Activated CD4-positive, alpha-beta T cell treated with anti-CD3 and anti-CD28 coated beads for 48 hours (primary cell): ENCODE data around the gene ZNF333.

Experiments
- DNase-seq: peaks from one replicate; pipeline ENCODE4 v3.0.0-alpha.2; 2020

Gene ZNF333

GRCh38 chr19:14689598-14690503, at the start of gene ZNF333:
ZNF333 (plus strand) TSS chr19:14690048; CDS start chr19:14693492, 3,444 bp downstream.
- DNase-seq, result peak; percentile 100

DNA sequence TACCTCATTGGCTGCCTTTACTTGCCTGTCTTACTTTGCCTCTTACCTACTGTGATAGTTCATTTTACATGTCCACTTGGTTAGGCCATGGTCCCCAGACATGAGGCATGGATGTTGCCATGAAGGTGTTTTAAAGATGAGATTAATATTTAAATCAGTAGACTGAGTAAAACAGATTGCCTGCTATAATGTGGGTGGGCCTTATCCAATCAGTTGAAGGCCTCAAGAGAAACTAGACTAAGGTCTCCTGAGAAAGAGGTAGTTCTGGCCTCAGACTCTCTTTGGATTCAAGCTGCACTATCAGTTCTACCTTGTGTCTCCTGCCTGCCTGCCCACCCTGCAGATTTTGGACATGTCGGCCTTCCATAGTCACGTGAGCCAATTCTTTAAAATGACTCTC, 41.3 kb upstream of the ZNF333 start:
- DNase-seq, result no peak

DNA sequence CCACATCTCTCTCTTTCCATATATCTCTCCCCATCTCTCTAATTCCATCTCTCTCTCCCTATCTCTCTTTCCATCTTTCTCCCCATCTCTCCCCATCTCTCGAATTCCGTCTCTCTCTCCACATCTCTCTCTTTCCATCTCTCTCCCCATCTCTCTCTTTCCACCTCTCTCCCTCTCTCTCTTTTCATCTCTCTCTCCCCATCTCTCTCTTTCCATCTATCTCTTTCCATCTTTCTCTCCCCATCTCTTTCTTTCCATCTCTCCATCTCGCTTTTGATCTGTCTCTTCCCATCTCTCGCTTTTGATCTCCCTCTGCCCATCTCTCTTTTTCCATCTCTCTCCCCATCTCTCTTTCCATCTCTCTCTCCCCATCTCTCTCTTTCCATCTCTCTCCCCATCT, 40.8 kb upstream of the ZNF333 start:
- DNase-seq, result no peak

DNA sequence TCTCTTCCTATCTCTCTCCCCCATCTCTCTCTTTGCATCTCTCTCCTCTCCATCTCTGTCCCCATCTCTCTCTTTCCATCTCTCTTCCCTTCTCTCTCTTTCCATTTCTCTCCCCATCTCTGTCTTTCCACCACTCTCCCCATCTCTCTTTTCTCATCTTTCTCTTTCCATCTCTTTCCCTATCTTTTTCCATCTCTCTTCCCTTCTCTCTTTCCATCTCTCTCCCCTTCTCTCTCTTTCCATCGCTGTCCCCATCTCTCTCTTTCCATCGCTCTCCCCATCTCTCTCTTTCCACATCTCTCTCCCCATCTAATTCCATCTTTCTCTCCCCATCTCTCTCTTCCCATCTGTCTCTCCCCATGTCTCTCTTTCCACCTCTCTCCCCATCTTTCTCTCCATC, 39.7 kb upstream of the ZNF333 start:
- DNase-seq, result no peak

DNA sequence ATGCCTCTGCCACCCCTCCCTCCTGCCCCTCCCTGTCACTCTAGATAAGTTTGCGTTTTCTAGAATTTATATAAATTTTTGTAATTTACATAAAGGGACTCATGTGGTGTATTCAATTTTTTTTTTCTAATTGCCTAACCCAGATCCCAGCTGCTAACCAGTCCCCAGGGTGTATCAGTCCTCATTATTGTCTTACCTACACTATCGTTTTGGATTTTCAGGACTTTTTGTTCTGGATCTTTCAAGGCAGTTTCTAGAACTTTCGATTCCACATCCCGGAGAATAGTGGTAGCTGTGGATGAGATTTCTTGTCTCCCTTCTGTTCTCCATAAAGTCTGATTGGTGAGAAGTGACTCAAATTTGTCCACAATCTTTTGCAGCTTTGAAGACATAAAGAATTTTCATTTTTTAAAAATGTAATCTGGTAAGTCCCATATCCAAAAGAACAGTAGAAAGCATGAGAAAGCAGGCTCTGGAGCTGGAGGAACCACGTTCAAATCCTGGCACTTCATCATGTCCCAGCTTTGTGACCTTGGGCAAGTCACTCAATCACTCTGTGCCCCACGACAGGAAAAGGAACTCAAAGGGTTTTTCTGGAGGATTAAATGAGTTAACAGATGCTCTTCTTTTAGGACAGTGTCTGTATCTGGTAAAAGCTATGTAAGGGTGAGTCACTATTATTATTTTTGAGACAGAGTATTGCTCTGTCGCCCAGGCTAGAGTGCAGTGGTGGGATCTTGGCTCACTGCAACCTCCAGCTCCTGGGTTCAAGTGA, 34.9 kb upstream of the ZNF333 start:
- DNase-seq, result no peak

- DNase-seq, result no peak
Observed at GRCh38 chr19:14655726-14656125, 34.1 kb upstream of the ZNF333 start.

- no peak for DNase-seq
Observed at GRCh38 chr19:14659874-14660489, 29.9 kb upstream of the ZNF333 start.

- no peak for DNase-seq
Observed at GRCh38 chr19:14661372-14661924, 28.4 kb upstream of the ZNF333 start.

- no peak for DNase-seq
Observed at GRCh38 chr19:14669940-14670339, 19.9 kb upstream of the ZNF333 start.

- DNase-seq, result no peak
Observed at GRCh38 chr19:14670408-14670807, 19.4 kb upstream of the ZNF333 start.

DNA sequence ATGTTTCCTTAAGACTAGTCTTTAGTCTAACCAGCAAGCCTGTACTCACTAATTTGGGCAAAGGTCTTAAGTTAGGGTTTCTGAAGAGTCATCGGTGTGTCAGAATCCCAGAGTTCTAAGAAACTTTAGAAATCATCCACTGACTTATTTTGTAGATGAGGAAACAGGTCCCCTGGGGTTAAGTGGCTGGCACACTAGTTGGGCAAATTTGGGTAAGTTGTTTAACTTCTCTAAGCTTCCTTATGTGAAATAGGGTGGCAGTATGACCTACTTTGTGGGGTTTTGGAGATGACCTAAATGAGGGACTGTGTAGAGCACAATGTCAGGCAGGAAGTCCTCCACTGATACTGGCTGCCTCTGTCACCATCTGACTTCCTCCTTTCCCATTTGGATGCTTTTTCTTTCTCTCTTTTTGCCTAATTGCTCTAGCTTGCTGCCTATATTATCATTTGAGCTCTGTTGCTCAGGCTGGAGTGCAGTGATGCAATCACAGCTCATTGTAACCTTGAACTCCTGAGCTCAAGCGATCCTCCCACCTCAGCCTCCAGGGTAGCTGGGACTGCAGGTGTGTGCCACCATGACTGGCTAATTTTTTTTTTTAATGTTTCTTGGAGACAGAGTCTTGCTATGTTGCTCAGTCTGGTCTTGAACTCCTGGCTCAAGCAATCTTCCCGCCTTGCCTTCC, 17.5 kb upstream of the ZNF333 start:
- no peak for DNase-seq

DNA sequence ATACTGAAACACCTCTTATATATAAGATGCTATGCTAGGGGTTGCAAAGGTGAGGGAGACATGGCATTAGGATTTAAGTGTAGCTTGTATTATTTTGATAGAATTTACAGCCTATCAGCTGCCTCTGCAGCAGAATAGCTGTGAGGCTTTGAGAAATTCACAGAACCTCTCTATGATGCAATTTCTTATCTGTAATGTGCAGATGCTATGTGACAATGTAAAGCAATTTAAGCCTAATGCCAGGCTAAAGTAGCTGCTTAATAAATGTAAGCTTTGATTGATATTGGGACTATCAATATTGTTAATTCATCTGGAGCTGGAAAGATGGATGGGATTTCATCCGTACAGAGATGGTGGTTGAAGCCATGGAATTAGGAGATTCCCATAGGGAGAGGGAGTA, 16.8 kb upstream of the ZNF333 start:
- DNase-seq, result no peak

DNA sequence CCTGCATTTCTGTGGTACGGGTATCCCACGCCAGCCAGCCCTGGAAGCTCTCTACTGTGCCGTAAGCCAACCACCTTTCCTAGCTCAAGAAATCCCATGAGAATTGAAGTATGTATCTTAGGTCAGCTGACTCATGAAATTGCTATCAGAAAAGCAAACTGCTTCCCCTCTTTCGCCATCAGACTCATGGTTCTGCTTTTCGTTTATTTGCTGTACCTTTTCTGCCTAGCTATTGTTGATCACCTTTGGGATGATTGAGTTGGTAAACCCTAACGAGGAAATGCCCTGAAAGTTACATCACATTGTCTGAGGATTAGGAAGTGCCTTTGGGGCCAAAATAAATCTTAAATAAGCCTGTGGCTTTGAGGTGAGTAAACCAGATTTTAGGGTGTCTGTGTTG, 15.1 kb upstream of the ZNF333 start, which contains the start of gene ADGRE3:
Gene ADGRE3, minus strand, starts transcription at position 81 of the 400 bp plus-strand sequence. Its CDS starts 74 bp downstream, at position 7.
- no peak for DNase-seq

GRCh38 chr19:14676762-14677161, 13.1 kb upstream of the ZNF333 start:
- DNase-seq, result no peak

DNA sequence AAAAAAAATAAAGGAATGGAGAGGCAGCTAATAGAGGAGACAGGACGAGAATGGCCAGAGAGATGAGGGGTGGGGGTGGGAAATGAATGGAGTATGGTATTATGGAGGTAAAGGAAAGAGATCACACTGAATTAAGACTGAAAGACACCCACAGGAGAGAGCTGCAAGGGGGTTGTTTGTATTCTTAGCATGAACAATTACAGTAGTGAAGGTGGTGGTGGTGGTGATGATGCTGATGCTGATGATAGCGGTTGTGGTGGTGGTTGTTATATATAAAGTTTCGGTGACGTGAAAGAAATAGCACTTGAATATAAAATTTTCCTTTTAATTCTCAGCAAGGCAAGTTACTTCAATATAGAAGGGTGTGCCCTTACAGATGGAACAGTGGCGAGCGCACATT, 12.4 kb upstream of the ZNF333 start:
- DNase-seq, result no peak

- no peak for DNase-seq
Observed at GRCh38 chr19:14678199-14678598, 11.6 kb upstream of the ZNF333 start.

GRCh38 chr19:14682084-14682483, 7.8 kb upstream of the ZNF333 start:
- DNase-seq, result no peak

DNA sequence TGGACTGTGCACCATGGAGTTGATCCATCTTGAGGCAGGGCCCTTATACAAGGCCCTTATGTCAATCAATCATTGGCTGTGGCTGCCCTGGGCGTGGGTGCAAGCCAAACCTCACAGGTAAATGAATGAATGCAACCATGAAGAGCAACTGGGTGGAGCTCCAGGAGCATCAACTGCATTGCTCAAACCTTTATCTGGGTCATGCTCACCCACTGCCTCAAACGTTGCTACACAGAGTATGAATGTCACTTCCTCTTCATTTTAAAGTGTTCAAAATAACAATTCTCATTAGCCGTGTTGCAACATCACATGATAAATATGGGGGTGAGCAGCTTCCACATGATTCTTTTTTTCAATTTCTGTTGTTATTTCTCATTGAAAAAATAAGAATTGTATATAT, 6.4 kb upstream of the ZNF333 start:
- DNase-seq, result no peak

DNA sequence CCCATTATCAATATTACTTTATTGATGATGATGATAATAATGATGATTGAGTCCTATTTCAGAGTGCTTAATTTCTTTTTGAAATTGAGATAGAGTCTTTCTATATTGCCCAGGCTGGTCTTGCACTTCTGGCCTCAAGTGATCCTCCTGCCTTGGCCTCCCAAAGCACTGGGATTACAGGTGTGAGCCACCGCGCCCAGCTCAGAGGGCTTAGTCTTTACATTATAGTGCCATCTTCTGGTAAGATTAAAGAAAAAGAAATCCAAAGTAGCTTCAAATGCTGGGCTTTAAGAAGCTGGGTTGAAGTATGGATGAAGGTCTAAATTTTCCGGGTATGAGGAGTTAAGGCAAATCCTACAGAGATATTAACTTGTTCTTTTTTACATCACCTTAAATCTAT, 3.4 kb upstream of the ZNF333 start:
- peak; percentile 56 for DNase-seq

DNA sequence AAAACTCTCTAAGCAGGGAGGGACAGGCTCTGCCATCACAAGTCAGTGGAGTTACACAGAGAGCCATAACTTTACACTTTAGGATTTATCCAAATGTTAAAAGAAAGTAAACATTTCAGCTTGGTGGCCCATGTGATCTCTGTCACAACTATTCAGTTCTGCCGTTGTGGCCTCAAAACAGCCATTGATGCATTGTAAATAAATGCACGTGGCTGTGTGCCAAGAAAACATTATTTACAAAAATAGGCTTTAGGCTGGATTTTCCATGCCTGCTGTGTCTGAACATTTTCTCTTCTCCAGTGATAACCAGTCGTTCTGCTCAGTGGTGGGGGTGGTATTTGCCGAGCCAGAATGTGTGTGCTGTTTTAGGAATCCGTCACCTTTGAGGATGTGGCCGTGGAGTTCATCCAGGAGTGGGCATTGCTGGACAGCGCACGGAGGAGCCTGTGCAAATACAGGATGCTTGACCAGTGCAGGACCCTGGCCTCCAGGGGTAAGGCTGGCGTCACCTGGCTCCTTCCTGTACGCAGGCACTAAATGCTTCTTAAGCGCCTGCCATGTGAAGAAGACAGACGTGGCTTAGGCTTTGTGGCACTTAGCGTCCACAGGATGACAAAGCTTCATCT, 4.9 kb downstream of the ZNF333 start:
- DNase-seq, result no peak

DNA sequence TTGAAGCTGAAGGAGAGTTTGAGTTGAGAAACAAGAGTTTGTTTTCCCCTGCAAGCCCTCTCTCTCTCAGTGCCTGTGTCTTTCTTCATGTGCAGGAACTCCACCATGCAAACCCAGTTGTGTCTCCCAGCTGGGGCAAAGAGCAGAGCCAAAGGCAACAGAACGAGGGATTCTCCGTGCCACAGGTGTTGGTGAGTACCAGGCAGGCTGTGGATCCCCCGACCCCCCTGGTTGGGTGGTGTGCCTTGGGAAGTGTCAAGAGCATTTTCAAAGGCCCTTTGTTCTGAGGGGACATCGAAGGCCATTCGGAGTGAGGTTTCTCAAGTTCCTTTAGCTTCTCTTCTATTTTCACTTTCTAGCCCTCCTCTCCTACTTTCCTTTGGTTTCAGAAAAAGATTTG, 5.6 kb downstream of the ZNF333 start:
- no peak for DNase-seq

DNA sequence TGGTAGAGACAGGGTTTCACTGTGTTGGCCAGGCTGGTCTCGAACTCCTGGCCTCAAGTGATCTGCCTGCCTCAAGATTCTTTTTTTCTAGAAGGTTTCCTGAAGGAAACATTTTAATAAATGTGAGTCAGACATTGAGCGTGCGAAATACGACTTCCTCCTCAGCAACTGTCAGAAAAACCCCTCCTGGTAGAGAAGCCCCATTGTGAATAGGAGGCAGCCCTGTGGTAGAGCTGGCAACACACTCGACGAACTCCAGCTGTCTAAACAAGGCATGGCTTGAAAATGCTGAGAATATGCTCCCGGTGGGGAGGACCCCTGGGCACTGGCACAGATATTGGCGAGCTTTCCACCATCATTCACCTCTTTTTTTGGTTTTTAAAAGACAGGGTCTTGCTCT, 9.8 kb downstream of the ZNF333 start:
- DNase-seq, result no peak
